Measurements from ENCODE around the gene B4GAT1. TPM values are rescaled to one million over a fixed set of nuclear protein-coding genes. Genes with fewer than 3 reads are reported as not detected.
A peak's percentile ranks its signal among the peaks of the same experiment; 100 is the strongest.
"Not testable (repeated sequence)": the region's sequence is repeated elsewhere in the genome, so short reads cannot be mapped to it uniquely, and the experiment has no call there.

B4GAT1 gene
- total RNA-seq, result 25.8 and 28.1 TPM in 2 replicates

GRCh38 chr11:66347425-66348276 lies at the start of gene B4GAT1:
Gene B4GAT1 (minus strand): TSS chr11:66347629. CDS start chr11:66347545, 84 bp downstream.
- DNase-seq, result peak; percentile 95

- DNase-seq, result no peak
These were observed 46.5 kb upstream of the B4GAT1 start for GRCh38 chr11:66393954-66394353.

DNA sequence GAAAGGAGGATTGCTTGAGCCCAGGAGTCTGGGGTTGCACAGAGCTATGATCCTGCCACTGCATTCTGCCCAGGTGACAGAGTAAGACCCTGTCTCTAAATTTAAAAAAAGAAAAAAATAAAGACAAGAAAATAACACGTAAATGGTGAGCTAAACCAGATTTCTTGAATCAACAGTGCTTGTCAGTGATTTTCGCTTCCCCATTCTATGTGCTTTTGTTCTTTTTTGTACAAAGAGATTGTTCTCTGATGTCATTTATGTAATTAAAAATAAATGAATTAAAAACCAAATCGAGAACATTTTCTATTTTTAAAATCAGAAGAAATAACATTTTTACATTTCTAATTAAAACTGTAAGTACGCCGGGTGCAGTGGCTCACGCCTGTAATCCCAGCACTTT lies 43.9 kb upstream of the B4GAT1 start:
- DNase-seq, result no peak

GRCh38 chr11:66388780-66389386 lies 41.5 kb upstream of the B4GAT1 start:
- DNase-seq, result peak; percentile 82

GRCh38 chr11:66386171-66387069 lies 39.0 kb upstream of the B4GAT1 start:
- peak; percentile 87 for DNase-seq

DNA sequence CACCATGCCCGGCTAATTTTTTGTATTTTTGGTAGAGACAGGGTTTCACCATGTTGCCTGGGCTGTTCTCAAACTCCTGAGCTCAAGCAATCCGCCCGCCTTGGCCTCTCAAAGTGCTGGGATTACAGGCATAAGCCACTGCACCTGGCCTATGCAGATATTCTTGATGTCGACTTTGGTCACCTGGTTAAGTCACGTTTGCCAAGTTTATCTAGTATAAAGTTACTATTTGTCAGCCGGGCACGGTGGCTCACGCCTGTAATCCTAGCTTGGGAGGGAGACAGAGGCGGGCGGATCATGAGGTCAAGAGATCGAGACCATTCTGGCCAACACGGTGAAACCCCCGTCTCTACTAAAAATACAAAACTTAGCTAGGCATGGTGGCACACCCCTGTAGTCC lies 36.9 kb upstream of the B4GAT1 start:
- not testable (repeated sequence) for DNase-seq

- DNase-seq, result peak; percentile 10
These were observed 32.8 kb upstream of the B4GAT1 start for GRCh38 chr11:66380264-66380663.

DNA sequence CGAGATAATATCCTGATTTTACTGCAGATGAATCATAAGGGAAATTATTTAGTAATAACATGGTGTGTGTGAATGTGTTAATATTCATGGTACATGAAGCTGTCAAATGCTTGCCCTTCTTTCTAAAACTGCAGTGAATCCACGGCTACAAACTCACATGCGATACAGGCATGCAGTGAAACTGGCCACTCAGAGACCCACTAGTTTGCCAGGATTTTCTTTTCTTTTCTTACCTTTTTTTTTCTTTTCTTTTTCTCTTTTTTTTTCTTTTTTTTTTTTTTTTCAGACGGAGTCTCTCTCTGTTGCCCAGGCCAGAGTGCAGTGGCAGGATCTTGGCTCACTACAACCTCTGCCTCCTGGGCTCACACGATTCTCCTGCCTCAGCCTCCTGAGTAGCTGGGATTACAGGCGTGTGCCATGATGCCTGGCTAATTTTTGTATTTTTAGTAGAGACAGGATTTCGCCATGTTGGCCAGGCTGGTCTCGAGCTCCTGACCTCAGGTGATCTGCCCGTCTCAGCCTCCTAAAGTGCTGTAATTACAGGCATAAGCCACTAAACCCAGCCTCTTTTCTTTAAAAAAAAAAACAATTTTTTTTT lies 26.4 kb upstream of the B4GAT1 start:
- not testable (repeated sequence) for DNase-seq

DNA sequence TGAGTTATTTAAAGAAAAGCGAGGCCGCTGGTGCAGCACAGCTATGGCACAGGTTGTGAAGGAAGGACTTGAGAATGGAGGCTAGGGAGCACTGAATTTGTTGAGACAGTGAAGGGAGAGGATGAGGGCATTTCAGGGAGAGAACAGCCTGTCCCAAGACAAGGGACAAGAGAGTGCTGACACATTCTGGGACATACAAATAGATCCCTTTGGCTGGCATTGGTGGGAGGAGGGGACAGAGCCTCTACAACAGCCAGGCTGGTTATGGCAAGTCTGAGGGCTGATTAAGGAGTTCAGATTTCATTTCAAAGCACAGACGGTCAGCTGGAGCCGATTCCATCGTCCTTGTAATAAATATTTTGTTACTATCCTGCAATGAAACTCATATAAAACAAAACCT lies 25.8 kb upstream of the B4GAT1 start:
- no peak for DNase-seq

GRCh38 chr11:66371627-66372415 lies 24.4 kb upstream of the B4GAT1 start, which contains the start of gene SLC29A2:
Gene SLC29A2 (minus strand): TSS chr11:66371760. CDS start chr11:66371591, 169 bp downstream.
- no peak for DNase-seq

DNA sequence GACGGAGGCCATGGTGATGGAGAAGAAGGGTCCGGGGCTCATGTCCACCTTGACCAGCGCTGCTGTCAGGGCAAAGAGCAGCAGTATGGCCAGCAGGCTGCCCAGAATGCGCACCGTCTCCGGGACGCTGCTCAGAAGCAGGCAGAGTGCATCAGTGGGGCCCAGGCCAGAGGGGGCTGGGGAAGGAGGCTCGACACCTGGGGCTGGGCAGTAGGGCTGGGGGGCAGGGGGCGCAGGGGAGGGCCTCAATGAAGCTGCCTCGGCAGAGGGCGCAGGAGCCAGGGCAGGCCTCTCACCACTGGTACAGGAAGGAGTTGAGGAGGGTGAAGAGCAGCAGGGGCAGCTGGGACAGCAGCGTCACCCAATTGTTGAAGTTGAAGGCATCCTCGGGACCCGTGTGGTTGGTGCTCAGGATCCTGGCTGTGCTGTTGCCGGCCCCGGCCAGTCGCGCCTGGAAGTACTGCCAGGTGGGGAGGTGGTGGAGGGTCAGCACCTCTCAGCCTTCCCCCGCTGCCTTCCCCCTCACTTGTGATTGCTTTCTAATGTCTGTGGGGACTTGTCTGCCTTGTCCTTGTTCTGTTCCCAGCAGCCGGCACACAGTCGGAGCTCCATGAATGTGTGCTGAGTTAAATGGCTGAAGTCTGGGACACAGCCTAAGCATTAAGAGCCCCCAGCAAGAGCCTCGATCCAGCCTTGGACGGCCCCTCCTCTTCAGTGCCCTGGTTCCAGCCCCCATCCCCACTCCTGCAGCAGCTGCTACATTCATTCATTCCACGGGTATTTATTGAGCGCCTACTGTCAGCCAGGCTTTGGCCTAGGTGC lies 21.9 kb upstream of the B4GAT1 start:
- no peak for DNase-seq

GRCh38 chr11:66368484-66368883 lies 21.1 kb upstream of the B4GAT1 start:
- DNase-seq, result no peak

DNA sequence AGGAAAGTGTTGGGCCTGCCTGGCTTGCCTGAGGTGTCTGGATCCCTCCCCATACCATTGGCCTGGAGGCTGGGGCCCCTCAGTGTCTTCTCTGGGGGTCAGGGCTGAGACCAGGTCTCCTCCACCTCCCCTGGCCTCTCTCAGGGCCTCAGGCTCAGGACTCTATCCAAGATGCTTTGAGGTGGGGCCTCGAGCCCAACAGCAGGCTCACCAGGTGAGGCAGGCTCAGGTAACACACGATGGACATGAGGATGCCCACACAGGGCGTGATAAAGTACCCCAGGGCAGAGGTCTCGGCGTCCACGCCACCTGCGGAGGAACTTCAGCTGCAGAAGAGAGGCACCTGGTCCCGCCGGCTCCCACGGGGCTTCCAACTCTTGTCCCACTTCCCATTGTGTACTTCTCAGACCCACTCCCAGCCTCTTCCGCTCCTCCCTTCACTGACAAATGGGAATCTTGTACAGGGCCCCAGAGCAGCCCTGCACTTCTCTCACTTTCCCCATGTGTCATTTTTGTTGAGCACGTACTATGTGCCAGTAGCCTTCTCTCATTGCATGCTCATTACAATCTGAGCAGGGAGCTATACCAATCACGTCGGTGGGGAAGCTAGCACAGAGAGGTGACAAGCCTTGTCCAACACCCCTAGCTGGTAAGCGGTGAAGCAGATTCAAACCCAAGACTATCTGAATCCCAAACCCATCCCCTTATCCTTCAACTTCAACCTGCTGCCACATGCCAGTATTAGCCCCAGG lies 20.3 kb upstream of the B4GAT1 start:
- DNase-seq, result no peak

DNA sequence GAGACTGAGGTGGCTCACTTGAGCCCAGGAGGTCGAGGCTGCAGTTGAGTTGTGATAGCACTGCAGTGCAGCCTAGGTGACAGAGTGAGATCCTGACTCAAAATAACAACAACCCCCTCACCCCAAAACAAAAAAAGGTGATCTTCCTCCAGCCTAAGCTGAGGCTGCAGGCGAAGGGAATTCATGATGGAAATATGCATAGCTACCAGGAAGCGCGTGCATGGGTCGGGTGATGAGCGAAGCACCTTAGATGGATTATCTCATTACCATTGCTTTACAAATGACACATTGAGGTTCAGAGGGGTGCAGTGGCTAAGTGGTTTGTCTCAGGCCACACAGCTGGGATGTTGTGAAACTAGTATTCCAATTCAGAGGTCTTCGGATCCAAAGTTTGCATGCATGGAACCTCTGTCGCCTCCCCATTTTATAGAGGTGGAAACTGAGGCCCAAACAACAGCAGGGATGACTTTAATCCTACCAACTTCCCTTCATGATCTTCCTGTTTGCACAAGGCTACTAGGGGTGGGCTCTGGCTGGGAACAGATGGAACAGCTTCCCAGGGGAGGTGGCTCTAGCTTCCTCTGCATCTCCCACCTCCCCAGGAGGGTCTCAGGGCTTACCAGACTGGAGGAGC lies 19.5 kb upstream of the B4GAT1 start:
- no peak for DNase-seq

DNA sequence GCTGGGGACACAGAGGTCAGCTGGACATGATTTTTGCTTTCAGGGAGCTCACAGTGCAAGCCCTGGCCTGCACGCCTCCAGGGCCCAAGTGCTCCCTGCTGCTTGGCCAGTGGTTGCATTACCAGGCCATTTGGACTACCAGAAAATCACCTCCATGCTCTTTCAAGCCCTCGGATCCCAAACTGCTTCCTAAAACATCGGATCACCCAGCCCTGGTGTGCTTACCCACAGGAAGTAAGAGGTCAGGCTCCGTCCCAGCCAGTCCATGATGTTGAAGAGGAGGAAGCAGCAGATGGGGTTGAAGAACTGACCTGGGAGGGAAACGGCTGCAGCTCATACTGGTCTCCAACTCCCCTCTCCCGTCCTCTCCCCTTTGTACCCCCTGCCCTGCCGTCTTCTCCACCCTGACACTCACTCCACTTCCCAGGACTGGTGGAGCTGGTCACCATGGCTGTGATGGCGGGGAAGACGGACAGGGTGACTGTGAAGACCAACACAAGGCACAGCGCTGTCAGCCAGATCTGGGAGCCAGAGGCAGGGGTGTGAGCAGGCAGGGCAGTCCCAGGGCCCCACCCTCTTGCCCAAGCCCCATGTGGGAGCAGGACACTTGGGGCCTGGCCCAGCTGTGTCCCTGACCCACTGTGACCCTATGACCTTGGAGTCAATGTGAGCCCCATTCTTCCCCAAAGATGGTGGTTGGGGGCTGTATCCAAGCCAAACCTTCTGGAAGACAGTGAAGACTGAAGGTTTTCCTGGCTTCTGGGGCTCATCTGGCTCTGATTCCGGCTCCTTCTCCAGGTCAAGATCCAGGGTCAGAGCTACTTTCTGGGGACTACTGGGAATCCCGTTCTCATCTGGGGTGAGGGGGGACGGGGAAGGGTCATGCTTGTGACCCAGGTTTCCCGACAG lies 18.5 kb upstream of the B4GAT1 start:
- DNase-seq, result no peak

GRCh38 chr11:66365166-66365565 lies 17.7 kb upstream of the B4GAT1 start:
- DNase-seq, result no peak

GRCh38 chr11:66363805-66364535 lies 16.5 kb upstream of the B4GAT1 start:
- DNase-seq, result peak; percentile 49

- no peak for DNase-seq
These were observed 15.8 kb upstream of the B4GAT1 start for GRCh38 chr11:66363187-66363601.

All from dermis blood vessel endothelial cell (primary cell).